ENCODE results near the gene SH2D3A. TPM values are rescaled to one million over a fixed set of nuclear protein-coding genes. Genes with fewer than 3 reads are reported as not detected.

SH2D3A gene
- total and polyA plus RNA-seq, 2 experiments from 2014 or later = 20.7 to 38.4 TPM

DNA sequence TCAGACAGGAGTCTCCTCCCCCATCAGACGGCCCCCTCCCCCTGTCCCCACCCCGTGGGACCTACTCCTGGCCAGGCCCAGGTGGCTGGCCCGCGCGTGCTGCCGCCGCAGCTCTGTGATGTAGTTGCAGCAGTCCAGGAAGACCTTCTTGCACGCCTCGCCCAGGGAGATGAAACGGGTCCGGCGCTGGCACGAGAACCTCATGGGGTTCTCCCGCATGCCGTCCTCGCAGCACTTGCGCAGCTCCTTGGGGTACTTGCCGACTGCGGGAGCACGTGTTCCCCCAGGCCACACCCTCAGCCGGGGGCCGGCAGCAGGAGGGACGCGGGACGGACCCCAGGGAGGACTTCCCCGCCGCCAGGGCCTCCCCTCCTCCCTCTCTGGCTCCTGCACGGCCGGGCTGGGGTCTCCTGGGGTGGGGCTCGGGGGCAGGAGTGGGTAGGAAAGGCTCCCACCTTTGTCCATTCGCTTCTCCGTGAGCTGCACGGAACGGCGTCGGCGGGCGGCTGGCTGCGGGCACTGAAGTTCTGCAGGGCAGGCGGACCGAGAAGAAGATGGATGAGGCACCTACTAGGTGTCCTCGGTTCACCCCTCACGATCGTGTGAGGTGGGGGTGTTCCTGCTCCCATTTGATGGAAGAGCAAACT lies 60.1 kb downstream of the SH2D3A start:
- no peaks in the 10 kb centered on the region for H3K36me3 ChIP-seq (ENCODE audit: insufficient read depth)
- Mint-ChIP-seq H3K36me3 (ENCODE audit: low read depth) (peaks cover 33% of the 10 kb centered on the region), H3K9me3 (peaks cover 94% of the 10 kb centered on the region), H3K27me3 (ENCODE audit: insufficient read depth, low read depth, poor library complexity) (peaks cover 8% of the 10 kb centered on the region), H3K27ac (no peak overlapping the region), H3K4me3 (no peak overlapping the region), H3K4me1 (no peaks in the 10 kb centered on the region)
- H3K4me3 ChIP-seq = no peak overlapping the region
- H3K4me1 ChIP-seq (ENCODE audit: insufficient read depth) = 0 out of 2 replicates have a peak, but pooled peaks cover 2% of the 10 kb centered on the region
- H3F3A ChIP-seq (replicated peaks; ENCODE audit: low read depth) = no peaks in the 10 kb centered on the region
- H3K9me2 ChIP-seq (ENCODE audit: insufficient read depth) = no peaks in the 10 kb centered on the region
- ATAC-seq (no peak), DNase-seq (ENCODE audit: low spot score) (no peak)
- no peaks in the 10 kb centered on the region for H4K20me1 ChIP-seq (replicated peaks; ENCODE audit: insufficient read depth)
- H3K79me2 ChIP-seq (replicated peaks; ENCODE audit: insufficient read depth) = no peaks in the 10 kb centered on the region
- H2AFZ ChIP-seq = no peak overlapping the region
- H3K27me3 ChIP-seq (ENCODE audit: insufficient read depth) = peaks cover 21% of the 10 kb centered on the region
- H3K4me2 ChIP-seq = no peak overlapping the region
- no peak for TF ChIP-seq EZH2phosphoT487 (IDR thresholded peaks at IDR 0.05; ENCODE audit: unreplicated experiment)
- TF ChIP-seq JUNB (IDR thresholded peaks at IDR 0.05; ENCODE audit: unreplicated experiment) = no peak
- no peak overlapping the region for H3K27ac ChIP-seq (ENCODE audit: low read depth)

DNA sequence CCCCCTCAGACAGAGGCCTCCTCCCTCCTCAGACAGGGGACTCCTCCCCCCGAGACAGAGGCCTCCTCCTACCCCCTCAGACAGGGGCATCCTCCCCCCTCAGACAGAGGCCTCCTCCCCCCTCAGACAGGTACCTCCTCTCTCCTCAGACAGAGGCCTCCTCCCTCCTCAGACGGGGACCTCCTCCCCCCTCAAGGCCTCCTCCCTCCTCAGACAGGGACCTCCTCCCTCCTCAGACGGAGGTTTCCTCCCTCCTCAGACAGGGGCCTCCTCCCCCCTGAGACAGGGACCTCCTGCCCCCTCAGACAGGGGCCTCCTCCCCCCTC lies 60.6 kb downstream of the SH2D3A start:
- Mint-ChIP-seq H3K27ac (no peak overlapping the region), H3K36me3 (ENCODE audit: low read depth) (peaks cover 36% of the 10 kb centered on the region), H3K4me3 (no peak overlapping the region), H3K4me1 (no peaks in the 10 kb centered on the region), H3K9me3 (peaks cover 96% of the 10 kb centered on the region), H3K27me3 (ENCODE audit: insufficient read depth, low read depth, poor library complexity) (peaks cover 8% of the 10 kb centered on the region)
- H3F3A ChIP-seq (replicated peaks; ENCODE audit: low read depth) = no peaks in the 10 kb centered on the region
- H3K4me3 ChIP-seq = no peak overlapping the region
- H3K4me2 ChIP-seq = no peak overlapping the region
- H3K9me2 ChIP-seq (ENCODE audit: insufficient read depth) = no peaks in the 10 kb centered on the region
- H3K4me1 ChIP-seq (ENCODE audit: insufficient read depth) = 0 out of 2 replicates have a peak, but pooled peaks cover 2% of the 10 kb centered on the region
- no peak for ATAC-seq
- no peaks in the 10 kb centered on the region for H3K79me2 ChIP-seq (replicated peaks; ENCODE audit: insufficient read depth)
- H3K36me3 ChIP-seq (ENCODE audit: insufficient read depth) = no peaks in the 10 kb centered on the region
- no peak overlapping the region for H2AFZ ChIP-seq
- H4K20me1 ChIP-seq (replicated peaks; ENCODE audit: insufficient read depth) = no peaks in the 10 kb centered on the region
- DNase-seq (ENCODE audit: low spot score) = no peak
- H3K27me3 ChIP-seq (ENCODE audit: insufficient read depth) = peaks cover 20% of the 10 kb centered on the region
- no peak overlapping the region for H3K27ac ChIP-seq (ENCODE audit: low read depth)
- TF ChIP-seq, protein P1, sequence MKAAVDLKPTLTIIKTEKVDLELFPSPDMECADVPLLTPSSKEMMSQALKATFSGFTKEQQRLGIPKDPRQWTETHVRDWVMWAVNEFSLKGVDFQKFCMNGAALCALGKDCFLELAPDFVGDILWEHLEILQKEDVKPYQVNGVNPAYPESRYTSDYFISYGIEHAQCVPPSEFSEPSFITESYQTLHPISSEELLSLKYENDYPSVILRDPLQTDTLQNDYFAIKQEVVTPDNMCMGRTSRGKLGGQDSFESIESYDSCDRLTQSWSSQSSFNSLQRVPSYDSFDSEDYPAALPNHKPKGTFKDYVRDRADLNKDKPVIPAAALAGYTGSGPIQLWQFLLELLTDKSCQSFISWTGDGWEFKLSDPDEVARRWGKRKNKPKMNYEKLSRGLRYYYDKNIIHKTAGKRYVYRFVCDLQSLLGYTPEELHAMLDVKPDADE (IDR thresholded peaks at IDR 0.05) = no peak
- TF ChIP-seq, protein P2, sequence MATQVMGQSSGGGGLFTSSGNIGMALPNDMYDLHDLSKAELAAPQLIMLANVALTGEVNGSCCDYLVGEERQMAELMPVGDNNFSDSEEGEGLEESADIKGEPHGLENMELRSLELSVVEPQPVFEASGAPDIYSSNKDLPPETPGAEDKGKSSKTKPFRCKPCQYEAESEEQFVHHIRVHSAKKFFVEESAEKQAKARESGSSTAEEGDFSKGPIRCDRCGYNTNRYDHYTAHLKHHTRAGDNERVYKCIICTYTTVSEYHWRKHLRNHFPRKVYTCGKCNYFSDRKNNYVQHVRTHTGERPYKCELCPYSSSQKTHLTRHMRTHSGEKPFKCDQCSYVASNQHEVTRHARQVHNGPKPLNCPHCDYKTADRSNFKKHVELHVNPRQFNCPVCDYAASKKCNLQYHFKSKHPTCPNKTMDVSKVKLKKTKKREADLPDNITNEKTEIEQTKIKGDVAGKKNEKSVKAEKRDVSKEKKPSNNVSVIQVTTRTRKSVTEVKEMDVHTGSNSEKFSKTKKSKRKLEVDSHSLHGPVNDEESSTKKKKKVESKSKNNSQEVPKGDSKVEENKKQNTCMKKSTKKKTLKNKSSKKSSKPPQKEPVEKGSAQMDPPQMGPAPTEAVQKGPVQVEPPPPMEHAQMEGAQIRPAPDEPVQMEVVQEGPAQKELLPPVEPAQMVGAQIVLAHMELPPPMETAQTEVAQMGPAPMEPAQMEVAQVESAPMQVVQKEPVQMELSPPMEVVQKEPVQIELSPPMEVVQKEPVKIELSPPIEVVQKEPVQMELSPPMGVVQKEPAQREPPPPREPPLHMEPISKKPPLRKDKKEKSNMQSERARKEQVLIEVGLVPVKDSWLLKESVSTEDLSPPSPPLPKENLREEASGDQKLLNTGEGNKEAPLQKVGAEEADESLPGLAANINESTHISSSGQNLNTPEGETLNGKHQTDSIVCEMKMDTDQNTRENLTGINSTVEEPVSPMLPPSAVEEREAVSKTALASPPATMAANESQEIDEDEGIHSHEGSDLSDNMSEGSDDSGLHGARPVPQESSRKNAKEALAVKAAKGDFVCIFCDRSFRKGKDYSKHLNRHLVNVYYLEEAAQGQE (IDR thresholded peaks at IDR 0.05; ENCODE audit: unreplicated experiment) = no peak
- no peak for TF ChIP-seq ZNF114 (CRISPR knock-in tag; IDR thresholded peaks at IDR 0.05)
- TF ChIP-seq EZH2 (IDR thresholded peaks at IDR 0.05; ENCODE audit: low read depth, unreplicated experiment) = no peak
- TF ChIP-seq ZNF331 (CRISPR knock-in tag; IDR thresholded peaks at IDR 0.05; ENCODE audit: low read depth) = no peak
- no peak for TF ChIP-seq STAT1 (IDR thresholded peaks at IDR 0.05; ENCODE audit: unreplicated experiment)
- no peak for TF ChIP-seq POLR2AphosphoS5 (IDR thresholded peaks at IDR 0.05; ENCODE audit: low read depth)
- no peak for TF ChIP-seq CREB1 (CRISPR knock-in tag; IDR thresholded peaks at IDR 0.05; ENCODE audit: low read depth)
- no peak for TF ChIP-seq JUNB (IDR thresholded peaks at IDR 0.05; ENCODE audit: unreplicated experiment)
- TF ChIP-seq, protein P3, sequence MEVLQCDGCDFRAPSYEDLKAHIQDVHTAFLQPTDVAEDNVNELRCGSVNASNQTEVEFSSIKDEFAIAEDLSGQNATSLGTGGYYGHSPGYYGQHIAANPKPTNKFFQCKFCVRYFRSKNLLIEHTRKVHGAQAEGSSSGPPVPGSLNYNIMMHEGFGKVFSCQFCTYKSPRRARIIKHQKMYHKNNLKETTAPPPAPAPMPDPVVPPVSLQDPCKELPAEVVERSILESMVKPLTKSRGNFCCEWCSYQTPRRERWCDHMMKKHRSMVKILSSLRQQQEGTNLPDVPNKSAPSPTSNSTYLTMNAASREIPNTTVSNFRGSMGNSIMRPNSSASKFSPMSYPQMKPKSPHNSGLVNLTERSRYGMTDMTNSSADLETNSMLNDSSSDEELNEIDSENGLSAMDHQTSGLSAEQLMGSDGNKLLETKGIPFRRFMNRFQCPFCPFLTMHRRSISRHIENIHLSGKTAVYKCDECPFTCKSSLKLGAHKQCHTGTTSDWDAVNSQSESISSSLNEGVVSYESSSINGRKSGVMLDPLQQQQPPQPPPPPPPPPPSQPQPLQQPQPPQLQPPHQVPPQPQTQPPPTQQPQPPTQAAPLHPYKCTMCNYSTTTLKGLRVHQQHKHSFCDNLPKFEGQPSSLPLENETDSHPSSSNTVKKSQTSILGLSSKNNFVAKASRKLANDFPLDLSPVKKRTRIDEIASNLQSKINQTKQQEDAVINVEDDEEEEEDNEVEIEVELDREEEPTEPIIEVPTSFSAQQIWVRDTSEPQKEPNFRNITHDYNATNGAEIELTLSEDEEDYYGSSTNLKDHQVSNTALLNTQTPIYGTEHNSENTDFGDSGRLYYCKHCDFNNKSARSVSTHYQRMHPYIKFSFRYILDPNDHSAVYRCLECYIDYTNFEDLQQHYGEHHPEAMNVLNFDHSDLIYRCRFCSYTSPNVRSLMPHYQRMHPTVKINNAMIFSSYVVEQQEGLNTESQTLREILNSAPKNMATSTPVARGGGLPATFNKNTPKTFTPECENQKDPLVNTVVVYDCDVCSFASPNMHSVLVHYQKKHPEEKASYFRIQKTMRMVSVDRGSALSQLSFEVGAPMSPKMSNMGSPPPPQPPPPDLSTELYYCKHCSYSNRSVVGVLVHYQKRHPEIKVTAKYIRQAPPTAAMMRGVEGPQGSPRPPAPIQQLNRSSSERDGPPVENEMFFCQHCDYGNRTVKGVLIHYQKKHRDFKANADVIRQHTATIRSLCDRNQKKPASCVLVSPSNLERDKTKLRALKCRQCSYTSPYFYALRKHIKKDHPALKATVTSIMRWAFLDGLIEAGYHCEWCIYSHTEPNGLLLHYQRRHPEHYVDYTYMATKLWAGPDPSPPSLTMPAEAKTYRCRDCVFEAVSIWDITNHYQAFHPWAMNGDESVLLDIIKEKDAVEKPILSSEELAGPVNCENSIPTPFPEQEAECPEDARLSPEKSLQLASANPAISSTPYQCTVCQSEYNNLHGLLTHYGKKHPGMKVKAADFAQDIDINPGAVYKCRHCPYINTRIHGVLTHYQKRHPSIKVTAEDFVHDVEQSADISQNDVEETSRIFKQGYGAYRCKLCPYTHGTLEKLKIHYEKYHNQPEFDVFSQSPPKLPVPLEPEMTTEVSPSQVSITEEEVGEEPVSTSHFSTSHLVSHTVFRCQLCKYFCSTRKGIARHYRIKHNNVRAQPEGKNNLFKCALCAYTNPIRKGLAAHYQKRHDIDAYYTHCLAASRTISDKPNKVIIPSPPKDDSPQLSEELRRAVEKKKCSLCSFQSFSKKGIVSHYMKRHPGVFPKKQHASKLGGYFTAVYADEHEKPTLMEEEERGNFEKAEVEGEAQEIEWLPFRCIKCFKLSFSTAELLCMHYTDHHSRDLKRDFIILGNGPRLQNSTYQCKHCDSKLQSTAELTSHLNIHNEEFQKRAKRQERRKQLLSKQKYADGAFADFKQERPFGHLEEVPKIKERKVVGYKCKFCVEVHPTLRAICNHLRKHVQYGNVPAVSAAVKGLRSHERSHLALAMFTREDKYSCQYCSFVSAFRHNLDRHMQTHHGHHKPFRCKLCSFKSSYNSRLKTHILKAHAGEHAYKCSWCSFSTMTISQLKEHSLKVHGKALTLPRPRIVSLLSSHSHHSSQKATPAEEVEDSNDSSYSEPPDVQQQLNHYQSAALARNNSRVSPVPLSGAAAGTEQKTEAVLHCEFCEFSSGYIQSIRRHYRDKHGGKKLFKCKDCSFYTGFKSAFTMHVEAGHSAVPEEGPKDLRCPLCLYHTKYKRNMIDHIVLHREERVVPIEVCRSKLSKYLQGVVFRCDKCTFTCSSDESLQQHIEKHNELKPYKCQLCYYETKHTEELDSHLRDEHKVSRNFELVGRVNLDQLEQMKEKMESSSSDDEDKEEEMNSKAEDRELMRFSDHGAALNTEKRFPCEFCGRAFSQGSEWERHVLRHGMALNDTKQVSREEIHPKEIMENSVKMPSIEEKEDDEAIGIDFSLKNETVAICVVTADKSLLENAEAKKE (CRISPR knock-in tag; IDR thresholded peaks at IDR 0.05) = no peak
- no peak for TF ChIP-seq NANOG (IDR thresholded peaks at IDR 0.05; ENCODE audit: borderline replicate concordance)

Data from GM23338 (cell line).